Fibroblast of lung (primary cell): ENCODE data around the gene SPEF2. TPM values are rescaled to one million over a fixed set of nuclear protein-coding genes. Genes with fewer than 3 reads are reported as not detected.

Source experiments
- DNase-seq, 2 donors: peaks; one replicate each; pipeline versions ENCODE4 v3.0.0 to v3.0.0-alpha.2; 2010; ENCODE audit warnings: low read depth in 2 of 2
- H2AFZ ChIP-seq: 2 replicates; pipeline ENCODE4 v1.5.1; 2012; ENCODE audit warnings: low read length, control low read depth, inconsistent platforms
- H3K27ac ChIP-seq: 2 replicates; pipeline ENCODE4 v1.5.1; 2011; ENCODE audit warnings: low read length, control low read depth; ENCODE audit not compliant: insufficient read depth
- H3K27me3 ChIP-seq: 2 replicates; pipeline ENCODE4 v1.5.1; 2011; ENCODE audit warnings: mild to moderate bottlenecking, low read length; ENCODE audit not compliant: control insufficient read depth, insufficient read depth
- H3K36me3 ChIP-seq: 2 replicates; pipeline ENCODE4 v1.5.1; 2011; ENCODE audit warnings: low read length; ENCODE audit not compliant: control insufficient read depth, insufficient read depth
- H3K4me1 ChIP-seq: 2 replicates; pipeline ENCODE4 v1.5.1; 2011; ENCODE audit warnings: low read length; ENCODE audit not compliant: control insufficient read depth, insufficient read depth; ENCODE audit errors: extremely low read depth
- H3K4me2 ChIP-seq: 2 replicates; pipeline ENCODE4 v1.5.1; 2011; ENCODE audit warnings: low read length, control low read depth; ENCODE audit not compliant: insufficient read depth; ENCODE audit errors: extremely low read depth
- H3K4me3 ChIP-seq, 4 experiments: fragments of 200-600 bp in 1 of 4; sonication (generic) in 1 of 4; replicated peaks in 1 of 4; 2 replicates each; pipeline ENCODE4 v1.5.1; 2011 to 2016; ENCODE audit warnings: low read length in 4 of 4, low read depth in 3 of 4, mild to moderate bottlenecking in 3 of 4, control low read depth in 2 of 4, inconsistent platforms in 1 of 4, mixed read lengths in 1 of 4; ENCODE audit not compliant: insufficient read depth in 1 of 4; ENCODE audit errors: control extremely low read depth in 1 of 4
- H3K79me2 ChIP-seq: 2 replicates; pipeline ENCODE4 v1.5.1; 2012; ENCODE audit warnings: mild to moderate bottlenecking, low read length, inconsistent platforms; ENCODE audit not compliant: control insufficient read depth, insufficient read depth
- H3K9ac ChIP-seq: 2 replicates; pipeline ENCODE4 v1.5.1; 2011; ENCODE audit warnings: mild to moderate bottlenecking, low read length, control low read depth; ENCODE audit not compliant: insufficient read depth
- H3K9me3 ChIP-seq: 2 replicates; pipeline ENCODE4 v1.5.1; 2012; ENCODE audit warnings: low read depth, low read length; ENCODE audit not compliant: control insufficient read depth, insufficient read depth
- H4K20me1 ChIP-seq: 2 replicates; pipeline ENCODE4 v1.5.1; 2011; ENCODE audit warnings: low read length; ENCODE audit not compliant: control insufficient read depth, insufficient read depth; ENCODE audit errors: extremely low read depth
- CTCF ChIP-seq, 2 donors: IDR thresholded peaks in 1 of 2; conservative IDR thresholded peaks in 1 of 2; 1 replicate in 1 of 2; 2 replicates in 1 of 2; pipeline ENCODE4 v1.5.1; 2011 to 2012; ENCODE audit warnings: low read length in 2 of 2, control low read depth in 1 of 2, inconsistent platforms in 1 of 2, low read depth in 1 of 2, mild to moderate bottlenecking in 1 of 2
- EZH2 ChIP-seq: IDR thresholded peaks from 2 replicates; pipeline ENCODE4 v1.5.1; 2012; ENCODE audit warnings: low read length, control low read depth, mild to moderate bottlenecking; ENCODE audit errors: missing control alignments
- polyA plus RNA-seq, 2 donors: library from polyadenylated mRNA; depleted of rRNA in 1 of 2; stranded (reverse) in 1 of 2; unstranded in 1 of 2; fragments of >200 nt; gene quantifications; 2 replicates each; pipeline ENCODE4 v1.2.1, GENCODE V29; 2011 to 2012; ENCODE audit warnings: missing spikeins in 1 of 2
- total RNA-seq: library from RNA; depleted of rRNA; stranded (reverse); fragments of >200 nt; gene quantifications from 2 replicates; pipeline ENCODE4 v1.2.1, GENCODE V29; 2014

SPEF2 gene
- total and polyA plus RNA-seq, 2 donors (not counting 1 experiment from before 2014, with no cell fraction given), result 5.2 to 5.9 TPM

DNA sequence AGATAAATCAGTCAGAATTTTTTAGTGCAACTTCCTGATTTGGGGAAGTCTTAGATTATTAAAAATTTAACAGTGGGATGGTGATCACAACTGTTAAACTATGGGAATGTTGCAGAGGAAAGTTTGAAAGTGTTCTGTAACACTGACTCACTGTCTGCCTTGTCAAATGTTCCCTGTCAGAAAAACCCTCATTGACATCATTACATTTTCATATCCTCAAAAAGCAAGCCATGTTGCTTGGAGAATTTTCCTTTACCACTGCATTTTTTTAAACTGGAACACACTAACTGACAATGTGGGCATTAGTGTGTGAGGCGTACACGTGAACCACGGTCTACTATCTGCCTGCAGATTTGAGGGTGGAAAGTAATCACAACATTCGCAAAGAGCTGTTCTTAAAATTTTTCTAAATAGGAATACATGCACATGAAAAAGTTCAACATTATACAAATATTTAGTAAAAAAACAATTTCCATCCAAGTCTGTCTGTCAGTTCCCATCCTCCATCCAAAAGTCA lies 210.5 kb downstream of the SPEF2 start:
- no peak overlapping the region for H3K4me2 ChIP-seq
- no peak overlapping the region for H2AFZ ChIP-seq
- no peak for DNase-seq
- no peaks in the 10 kb centered on the region for H3K79me2 ChIP-seq
- H4K20me1 ChIP-seq, result no peaks in the 10 kb centered on the region
- no peak overlapping the region for H3K9ac ChIP-seq
- H3K27ac ChIP-seq, result no peak overlapping the region
- H3K9me3 ChIP-seq, result no peaks in the 10 kb centered on the region
- H3K27me3 ChIP-seq, result no peaks in the 10 kb centered on the region
- H3K4me1 ChIP-seq, result no peaks in the 10 kb centered on the region
- TF ChIP-seq CTCF (conservative IDR thresholded peaks at IDR 0.05 in 1 of 2, IDR thresholded peaks at IDR 0.05 in 1 of 2; ENCODE audit: low read depth in 1 of 2, low read length in 2 of 2), result no peak
- TF ChIP-seq EZH2, result no peak
- no peak overlapping the region for H3K4me3 ChIP-seq
- H3K36me3 ChIP-seq, result no peaks in the 10 kb centered on the region

DNA sequence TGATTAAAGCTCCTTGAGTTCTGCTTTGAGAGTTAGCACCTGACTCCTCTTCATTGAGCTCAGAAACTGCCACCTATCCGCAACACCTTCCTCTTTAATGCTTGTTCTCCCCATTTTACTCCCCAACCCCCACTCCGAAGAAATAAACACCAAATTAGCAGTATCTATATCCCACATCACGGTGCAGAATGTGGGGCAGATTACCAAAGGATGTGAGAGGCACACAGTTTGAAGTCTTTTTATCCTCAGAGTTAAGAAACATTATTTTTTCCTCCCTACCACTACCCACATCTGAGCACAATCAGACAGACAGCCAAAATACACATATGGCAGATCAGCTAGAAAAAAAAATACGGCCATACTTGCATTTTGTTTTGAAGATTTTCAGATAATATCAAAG lies 212.9 kb downstream of the SPEF2 start:
- H2AFZ ChIP-seq, result no peak overlapping the region
- no peaks in the 10 kb centered on the region for H3K4me1 ChIP-seq
- H4K20me1 ChIP-seq, result no peaks in the 10 kb centered on the region
- no peaks in the 10 kb centered on the region for H3K36me3 ChIP-seq
- no peaks in the 10 kb centered on the region for H3K27me3 ChIP-seq
- no peaks in the 10 kb centered on the region for H3K79me2 ChIP-seq
- H3K4me3 ChIP-seq, result no peak overlapping the region
- TF ChIP-seq EZH2, result no peak
- no peak for TF ChIP-seq CTCF (conservative IDR thresholded peaks at IDR 0.05 in 1 of 2, IDR thresholded peaks at IDR 0.05 in 1 of 2; ENCODE audit: low read depth in 1 of 2, low read length in 2 of 2)
- no peak overlapping the region for H3K9ac ChIP-seq
- H3K9me3 ChIP-seq, result no peaks in the 10 kb centered on the region
- no peak for DNase-seq
- no peak overlapping the region for H3K4me2 ChIP-seq
- H3K27ac ChIP-seq, result no peak overlapping the region

DNA sequence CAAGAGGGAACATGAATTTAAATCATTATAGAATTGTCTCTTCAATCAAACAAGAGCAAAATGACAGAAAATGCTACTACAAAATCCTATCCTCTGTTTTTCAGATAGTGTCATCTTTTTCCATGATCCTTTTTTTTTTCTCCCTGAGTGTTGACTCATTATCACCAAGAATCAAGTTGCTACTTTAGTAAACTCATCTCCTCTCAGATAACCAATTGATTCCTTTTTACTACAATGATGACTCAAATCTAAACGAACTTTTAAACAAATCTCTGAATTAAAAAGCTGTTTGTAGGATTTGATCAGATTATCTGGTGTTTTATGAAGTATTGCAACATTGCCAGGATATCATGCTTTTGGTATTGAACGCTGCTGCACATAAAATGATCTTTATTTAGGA lies 215.1 kb downstream of the SPEF2 start:
- no peaks in the 10 kb centered on the region for H3K9me3 ChIP-seq
- H3K4me1 ChIP-seq, result no peaks in the 10 kb centered on the region
- no peaks in the 10 kb centered on the region for H3K79me2 ChIP-seq
- no peaks in the 10 kb centered on the region for H3K36me3 ChIP-seq
- no peak for TF ChIP-seq CTCF (conservative IDR thresholded peaks at IDR 0.05 in 1 of 2, IDR thresholded peaks at IDR 0.05 in 1 of 2; ENCODE audit: low read depth in 1 of 2, low read length in 2 of 2)
- no peak for TF ChIP-seq EZH2
- no peak overlapping the region for H3K4me3 ChIP-seq
- no peaks in the 10 kb centered on the region for H4K20me1 ChIP-seq
- no peak for DNase-seq
- H3K27ac ChIP-seq, result no peak overlapping the region
- no peak overlapping the region for H3K4me2 ChIP-seq
- H3K9ac ChIP-seq, result no peak overlapping the region
- H2AFZ ChIP-seq, result no peak overlapping the region
- H3K27me3 ChIP-seq, result no peaks in the 10 kb centered on the region
